DMS153 (cell line): Measurements from ENCODE around the gene GALR2.

Source experiments
- DNase-seq: peaks from one replicate; lab custom pipeline; 2025; lab: John Stamatoyannopoulos, UW

GALR2 gene

DNA sequence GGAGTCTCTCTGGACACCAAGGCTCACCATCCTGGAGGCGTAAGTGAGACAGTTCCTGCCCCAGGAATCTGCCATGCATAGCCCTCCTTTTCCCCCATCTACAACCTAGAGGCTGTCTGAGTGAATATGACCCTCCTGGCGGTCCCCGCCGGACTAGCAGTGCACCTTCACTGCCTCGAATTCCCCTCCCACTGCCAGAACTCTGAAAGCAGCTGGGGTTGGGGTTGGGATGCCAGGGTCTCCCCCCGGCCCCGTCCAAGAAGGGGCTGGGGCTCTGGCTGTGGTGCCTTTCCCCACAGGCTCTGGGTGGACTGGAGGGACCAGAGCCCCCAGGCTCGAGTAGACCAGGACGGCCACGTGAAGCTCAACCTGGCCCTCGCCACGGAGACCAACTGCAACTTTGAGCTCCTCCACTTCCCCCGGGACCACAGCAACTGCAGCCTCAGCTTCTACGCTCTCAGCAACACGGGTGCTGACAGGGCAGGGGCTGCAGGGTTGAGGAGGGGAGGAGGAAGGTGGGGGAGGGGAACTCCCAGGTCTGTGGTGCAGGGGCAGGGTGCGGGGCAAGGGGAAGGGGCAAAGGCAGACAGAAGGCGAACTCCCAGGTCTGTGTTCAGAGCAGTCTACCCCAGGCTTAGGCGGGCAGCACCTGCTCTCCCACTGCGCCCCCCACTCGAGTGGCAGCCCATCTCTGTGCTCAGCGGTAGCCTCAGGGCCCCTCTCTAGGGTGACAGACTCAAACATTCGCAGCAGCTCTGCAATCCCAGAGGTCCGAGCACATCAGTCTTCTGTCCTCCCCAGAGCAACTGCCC, 5.6 kb downstream of the GALR2 start:
- DNase-seq = no peak

DNA sequence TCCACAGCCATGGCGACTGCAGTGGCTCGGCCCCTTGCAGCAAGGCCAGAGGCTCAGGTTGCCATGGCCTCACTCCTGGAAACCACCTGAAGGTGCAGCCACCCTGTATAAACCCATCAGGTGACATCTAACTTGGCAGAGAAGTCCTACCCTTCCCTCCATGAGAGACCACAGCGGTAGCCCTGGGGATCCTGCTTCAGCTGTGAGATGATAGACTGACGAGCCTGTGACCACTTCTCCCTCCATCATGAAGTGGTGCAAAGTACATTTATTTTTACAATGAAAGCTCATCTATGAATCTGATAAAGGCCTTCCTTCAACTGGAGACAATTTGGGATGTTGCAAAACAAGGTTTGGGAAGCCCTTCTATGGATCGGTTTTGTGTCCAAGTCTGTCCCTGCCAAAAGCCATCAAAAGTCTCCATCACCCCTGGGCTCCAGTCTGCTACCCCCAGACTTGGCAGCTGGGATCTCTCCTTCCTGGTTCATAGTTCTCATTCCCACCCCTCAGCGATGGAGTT, 6.2 kb downstream of the GALR2 start:
- DNase-seq = no peak

DNA sequence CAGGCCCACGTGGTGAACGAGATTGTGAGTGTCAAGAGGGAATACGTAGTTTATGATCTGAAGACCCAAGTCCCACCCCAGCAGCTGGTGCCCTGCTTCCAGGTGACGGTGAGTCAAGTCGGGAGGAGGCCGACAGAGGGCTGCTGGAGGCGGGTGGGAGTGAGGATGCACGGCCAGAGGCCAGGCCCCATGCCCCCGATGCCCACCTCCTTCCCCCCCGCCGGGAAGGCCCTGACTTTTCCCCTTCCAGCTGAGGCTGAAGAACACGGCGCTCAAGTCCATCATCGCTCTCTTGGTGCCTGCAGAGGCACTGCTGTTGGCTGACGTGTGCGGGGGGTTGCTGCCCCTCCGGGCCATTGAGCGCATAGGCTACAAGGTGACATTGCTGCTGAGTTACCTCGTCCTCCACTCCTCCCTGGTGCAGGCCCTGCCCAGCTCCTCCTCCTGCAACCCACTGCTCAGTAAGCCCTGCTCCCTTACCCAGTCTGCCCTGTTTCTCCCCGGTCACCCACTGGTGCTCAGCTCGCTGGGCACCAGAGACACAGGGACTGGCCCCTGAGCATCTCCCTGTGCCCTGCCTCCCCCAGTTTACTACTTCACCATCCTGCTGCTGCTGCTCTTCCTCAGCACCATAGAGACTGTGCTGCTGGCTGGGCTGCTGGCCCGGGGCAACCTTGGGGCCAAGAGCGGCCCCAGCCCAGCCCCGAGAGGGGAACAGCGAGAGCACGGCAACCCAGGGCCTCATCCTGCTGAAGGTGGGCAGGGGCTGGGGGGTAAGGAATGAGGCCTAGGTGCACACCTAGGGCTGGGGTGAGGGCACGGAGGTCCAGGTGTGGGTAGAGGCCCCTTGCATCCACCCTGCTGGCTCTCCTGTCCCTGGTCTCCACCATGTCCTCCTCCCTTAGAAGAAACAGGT, 7.0 kb downstream of the GALR2 start:
- DNase-seq = no peak

DNA sequence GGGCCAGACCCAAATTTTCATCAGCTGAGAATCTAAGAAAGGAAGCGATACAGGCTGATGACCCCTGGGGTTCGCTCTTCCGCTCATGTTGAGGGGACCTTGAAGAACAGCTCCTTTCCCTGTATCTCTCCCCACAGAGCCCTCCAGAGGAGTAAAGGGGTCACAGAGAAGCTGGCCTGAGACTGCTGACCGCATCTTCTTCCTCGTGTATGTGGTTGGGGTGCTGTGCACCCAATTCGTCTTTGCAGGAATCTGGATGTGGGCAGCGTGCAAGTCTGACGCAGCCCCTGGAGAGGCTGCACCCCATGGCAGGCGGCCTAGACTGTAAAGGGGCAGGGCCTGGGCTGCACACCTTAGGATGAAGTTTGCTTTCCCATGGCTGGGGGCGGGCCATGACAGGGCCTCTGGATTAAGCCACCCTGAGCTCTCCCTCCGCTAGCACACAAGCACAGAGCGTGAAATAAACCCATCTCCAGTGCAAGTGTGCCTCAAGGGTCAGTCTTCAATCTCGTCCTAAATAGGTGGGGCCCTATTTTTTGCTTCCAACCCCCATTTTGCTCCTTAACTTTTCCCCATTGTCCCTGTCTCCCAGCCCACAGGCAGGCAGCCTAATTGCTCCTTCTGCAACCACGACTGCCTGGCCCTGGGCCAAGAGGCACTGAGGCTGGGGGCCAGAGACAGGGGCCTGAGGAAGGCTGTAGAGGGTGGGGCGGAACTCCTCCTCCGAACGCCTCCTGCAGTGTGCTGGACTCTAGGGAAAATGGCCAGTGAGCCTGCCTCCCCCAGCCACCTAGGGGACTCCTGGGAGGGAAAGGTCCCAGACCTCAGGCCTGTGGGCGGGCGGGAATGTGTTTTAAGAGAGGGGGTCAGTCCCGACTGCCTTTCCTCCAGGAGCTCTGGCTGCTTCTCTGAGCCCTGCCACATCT, 8.0 kb downstream of the GALR2 start:
- no peak for DNase-seq

DNA sequence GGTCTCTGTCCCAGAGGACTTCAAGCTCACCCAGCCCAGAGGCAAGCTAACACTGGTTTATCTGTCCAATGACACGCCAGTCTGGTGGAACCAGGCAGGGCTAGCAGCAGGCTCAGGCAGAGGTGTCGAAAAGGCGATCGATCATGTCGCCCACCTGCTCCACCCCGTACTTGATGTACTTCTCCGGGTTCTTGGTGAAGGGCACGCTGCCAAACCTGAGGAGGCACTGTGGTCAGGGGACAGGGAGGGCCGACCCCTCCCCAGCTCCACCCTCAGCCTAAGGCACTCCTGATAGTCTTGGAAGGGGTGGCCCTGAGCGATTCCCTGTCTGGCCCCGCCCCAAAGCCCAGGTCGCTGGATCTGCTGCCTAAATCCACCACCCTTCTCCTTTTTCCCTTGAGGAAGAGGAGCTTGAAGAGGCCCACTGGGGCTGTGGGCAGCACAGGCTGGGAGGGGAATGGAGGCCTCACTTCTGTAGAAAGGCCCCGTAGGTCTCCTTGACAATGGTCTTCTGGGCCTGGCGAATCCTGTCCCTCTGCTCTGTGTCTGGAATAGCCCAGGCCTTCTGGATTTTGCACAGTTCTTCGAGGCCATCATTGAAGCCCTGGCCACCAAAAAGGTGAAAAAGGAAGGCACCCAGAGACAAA, 9.1 kb downstream of the GALR2 start:
- DNase-seq = no peak

DNA sequence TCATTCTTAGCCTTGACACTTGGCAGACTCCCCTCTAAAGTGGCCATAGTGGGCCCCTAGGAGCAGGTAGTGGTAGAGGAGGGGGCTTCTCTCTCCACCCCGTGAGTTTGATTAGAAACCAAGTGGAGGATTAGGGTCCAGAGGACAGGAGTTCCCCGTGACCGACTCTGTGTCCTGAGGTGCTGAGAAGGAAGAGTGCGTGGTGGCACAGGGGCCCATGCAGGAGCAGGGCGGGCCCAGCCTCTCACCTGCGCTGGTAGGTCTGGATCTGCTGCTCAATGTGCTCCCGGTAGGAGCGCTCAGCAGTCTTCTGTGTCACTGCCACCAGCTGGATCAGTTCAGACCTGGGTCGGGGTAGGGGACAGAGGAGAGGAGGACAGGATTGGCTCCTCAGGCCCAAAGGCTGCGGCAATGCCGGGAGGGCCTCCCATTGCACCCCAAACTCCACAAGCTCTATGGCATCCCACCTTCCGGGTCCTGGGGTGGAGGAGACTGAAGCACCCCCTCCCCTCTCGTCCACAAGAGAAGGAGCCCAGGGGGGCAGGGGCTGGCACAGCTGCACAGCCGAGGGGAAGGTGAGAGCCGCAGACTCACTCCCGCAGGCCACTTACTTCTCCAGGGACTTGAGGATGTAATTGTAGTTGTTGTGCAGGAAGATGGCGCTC, 10.6 kb downstream of the GALR2 start:
- no peak for DNase-seq

DNA sequence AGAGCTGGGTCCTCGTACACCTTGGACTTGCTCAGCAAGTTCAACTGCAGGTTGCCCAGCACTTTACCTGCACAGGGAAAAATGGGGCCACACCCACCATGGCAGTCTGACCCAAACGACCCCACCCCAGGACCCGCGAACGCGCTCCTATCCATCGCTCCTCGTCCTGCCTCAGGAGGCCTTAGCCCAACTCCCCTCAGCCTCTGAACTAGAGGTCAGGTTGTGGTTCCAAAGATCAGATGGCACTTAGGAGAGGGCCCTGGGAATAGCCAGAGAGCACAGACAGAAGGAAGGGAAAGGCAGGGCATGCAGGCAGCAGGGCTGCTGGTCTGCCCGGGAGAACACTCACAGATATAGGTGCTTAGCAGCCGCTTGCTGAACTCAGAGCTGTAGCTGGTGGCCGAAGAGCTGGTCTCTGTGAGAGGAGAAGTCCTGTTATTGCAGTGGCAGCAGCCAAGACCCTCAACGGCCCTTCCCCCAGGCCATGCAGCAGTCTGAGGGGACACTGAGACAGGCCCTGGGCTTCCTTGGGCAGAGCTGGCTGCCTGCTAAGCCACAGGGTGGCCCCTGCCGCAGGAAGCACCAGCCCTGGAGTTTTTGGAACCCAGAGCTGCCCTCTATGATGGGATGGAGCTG, 11.3 kb downstream of the GALR2 start:
- no peak for DNase-seq

DNA sequence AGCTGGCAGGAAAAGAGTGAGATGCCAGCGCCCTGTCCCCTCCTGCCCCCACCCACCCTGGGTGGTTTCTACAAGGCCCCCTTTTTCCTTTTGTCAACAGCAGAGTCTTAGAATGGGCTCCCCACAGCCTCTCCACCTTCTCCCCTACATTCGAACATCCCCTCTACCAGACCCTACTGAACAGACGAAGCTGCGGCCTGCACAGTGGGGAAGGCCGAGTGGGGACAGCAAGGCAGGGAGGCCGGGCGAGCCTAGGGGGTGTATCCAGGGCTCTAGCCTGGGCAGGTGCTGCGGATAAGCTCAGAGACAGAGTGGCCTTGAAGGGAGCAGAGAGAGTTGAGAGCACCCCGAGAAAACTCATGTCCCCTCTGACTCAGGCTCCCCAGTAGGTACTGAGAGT, 11.8 kb downstream of the GALR2 start:
- no peak for DNase-seq

DNA sequence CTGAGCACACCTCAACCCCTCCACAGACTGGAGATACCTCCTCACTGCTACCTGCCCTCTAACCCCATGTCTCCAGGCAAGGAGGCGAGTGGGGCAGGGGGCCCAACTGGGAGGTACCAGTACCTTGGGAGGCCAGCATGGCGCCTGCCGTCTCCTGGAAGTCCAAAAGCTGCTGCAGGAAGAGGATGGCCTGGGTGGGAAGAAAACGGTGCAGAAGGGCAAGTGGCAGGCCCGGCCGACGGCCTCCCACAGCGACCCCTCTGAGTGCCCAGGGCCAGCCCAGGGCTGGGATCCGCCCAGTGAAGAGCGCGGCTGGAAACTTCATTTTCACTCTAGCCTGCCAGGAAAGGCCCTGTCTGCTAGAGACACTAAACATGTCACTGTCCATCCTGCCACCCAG, 12.9 kb downstream of the GALR2 start:
- DNase-seq = no peak

DNA sequence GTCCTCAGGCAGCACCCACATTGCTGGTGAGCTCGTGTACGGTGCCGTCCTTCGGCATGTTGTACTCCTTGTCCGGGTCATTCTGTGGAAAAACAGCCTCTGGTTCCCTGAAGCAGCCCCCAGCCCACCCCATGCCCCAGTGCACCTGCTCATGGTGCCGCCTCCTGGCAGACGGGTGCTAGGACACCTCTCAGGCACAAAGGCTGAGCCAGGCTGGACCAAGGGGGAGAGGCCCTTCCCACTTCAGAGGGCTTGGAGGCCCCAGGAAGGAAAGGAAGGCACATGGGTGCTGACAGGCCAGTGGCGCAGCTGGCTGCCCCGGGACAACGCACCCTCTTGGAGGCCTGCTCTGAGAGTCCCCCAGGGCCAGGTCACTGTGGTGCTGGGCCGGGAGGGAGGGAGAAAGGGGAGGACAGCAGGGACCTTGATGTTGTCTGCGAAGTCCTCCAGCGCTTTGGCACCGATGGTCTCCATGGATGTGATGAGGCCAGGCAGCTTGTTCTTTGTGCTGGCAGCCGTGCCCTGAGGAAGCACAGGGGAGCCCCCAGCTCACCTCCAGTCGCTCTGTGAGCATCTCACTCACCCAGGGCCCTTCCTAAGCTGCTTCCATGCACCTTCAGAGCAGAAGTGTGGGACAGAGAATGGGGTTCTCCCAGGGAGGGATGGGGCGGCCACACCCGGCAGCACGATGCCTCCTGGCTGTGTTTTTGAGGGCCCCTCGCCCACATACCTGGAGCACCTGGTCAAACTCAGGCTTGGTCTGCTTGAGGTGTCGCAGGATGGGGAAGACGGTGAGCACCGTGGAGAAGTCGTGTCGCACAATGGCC, 13.7 kb downstream of the GALR2 start:
- DNase-seq = no peak

DNA sequence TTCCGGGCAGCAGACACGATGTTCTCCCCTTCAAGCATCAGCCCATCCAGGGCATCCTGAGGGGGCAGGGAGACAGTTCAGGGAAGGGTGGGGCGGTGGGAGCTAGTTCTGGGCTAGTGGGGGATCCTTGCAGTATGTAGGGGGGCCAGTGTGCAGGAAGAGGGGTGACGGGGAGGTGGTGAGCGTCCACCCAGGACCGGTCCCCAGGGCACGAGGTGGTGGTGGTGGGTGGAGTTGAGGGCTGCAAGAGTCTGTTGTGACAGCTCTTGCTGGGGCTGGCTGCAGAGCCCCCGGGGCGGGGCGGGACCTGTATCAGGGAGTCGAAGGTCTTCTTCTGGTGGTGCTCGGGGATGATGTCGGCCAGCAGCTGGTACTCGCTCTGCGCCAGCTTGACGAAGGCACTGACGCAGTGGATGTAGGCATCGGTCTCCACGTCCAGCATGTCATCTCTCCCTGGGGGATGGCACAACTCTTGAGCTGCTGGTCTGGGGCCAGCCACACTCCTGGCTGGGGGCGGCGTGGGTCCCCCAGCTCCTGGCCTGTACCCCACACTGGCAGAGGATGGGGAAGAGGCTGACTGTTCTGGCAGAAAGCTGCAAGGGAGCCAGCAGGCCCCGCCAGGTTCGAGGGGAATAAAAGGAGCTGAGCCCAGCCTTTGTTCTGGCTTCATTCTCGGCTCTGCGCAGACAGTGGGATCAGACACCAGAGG, 14.4 kb downstream of the GALR2 start:
- DNase-seq = no peak

DNA sequence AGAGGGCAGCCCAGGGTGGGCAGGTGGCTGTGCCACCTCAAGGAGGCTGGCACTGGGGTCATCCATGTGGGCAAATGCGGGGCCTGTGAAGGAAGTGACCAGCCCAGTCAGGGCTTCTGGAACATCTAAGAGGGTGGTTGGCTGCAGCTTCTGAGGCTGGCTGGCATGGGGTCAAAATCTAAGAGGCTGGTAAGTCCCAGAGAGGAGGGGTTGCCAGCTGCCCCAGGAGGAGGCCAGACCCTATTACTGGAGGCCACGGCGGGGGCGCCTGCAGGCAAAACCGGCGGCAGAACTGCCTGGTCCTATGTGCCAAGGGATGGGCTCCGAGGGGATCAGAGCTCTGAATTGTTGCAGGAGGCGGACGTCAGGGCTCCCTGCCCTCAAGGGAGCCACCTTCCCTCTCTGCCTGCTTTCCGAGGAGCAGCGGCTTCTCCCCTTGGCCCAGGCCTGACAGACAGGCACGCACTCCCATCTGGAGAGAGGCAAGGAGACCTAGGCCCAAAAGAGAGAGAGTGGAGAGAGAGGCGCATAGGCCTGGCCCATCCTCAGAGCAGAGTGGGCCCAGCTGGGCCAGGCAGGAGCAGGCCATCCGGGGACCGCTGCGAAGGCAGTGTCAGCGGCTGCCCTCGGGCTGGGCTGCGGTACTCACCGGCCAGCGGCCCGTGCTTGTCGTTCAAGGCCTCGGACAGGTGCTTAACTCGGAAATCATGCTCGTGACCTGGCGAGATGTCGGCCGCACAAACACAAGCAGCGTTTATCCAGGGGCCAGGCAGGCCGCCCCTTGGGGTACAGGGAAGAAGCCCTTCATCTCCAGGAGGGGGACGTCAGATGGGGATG, 15.3 kb downstream of the GALR2 start:
- DNase-seq = no peak

DNA sequence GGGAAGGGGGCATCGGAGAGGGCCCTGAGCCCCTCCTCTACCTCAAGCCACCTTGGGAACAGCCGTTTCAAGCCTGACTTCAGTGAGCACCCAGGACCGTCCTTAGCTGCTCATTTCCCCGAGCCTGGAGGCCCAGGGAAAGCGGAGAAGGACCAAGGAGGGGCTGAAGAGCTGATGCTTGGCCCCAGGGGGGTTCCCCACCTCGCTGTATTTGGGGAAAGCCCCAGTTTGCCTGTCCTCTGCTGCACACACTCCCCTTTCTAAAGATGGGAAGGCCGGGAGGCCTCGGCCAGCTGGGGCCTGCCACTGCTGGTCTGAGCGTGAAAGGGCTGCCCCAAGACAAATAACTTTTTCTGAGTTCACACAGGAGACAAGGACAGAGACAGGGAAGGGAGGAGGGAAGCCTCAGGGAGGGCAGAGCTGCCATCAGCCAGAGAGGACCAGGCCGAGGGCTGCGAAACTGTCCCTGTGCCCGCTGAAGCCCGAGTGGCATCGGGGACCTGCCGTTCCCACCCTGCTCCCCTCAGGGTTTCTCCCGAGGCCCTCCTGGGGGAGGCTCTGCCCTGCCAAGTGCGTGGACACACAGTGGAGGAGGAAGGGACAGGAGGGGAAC, 16.0 kb downstream of the GALR2 start:
- DNase-seq = no peak

DNA sequence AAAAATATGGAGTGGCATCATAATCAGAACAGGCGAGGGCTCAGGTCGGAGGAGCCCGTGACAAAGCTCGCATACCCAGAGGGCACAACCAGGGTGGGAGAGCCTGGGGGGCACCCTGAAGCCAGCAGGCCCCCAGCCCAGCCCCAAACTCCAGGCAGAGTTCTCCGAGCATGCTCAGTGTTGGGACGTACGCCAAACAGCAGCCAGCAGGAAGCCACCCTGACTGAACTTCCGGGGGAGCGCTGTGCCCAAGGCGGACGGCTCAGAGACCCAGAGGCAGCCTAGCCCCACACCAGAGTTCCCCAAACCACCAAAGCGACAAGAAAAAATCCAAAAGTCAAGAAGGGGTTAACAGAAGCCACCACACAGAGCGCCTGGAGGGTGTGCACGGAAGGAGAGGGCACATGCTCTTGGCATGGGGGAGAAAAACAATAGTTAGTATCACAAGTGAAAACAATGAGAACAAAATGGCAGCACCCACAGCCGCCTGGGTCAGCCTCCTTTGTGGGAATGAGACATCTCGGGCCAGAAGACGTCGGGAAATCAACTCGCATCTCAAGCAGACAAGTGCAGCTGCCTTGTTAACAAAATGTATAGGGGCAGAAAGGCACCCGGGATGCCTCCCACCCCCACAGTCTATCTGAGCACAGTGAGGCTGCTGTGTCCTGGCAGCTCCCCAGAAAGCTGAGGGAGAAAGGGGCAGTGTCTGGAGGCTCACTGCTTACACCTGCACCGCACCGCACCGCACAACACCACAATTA, 17.1 kb downstream of the GALR2 start:
- no peak for DNase-seq

DNA sequence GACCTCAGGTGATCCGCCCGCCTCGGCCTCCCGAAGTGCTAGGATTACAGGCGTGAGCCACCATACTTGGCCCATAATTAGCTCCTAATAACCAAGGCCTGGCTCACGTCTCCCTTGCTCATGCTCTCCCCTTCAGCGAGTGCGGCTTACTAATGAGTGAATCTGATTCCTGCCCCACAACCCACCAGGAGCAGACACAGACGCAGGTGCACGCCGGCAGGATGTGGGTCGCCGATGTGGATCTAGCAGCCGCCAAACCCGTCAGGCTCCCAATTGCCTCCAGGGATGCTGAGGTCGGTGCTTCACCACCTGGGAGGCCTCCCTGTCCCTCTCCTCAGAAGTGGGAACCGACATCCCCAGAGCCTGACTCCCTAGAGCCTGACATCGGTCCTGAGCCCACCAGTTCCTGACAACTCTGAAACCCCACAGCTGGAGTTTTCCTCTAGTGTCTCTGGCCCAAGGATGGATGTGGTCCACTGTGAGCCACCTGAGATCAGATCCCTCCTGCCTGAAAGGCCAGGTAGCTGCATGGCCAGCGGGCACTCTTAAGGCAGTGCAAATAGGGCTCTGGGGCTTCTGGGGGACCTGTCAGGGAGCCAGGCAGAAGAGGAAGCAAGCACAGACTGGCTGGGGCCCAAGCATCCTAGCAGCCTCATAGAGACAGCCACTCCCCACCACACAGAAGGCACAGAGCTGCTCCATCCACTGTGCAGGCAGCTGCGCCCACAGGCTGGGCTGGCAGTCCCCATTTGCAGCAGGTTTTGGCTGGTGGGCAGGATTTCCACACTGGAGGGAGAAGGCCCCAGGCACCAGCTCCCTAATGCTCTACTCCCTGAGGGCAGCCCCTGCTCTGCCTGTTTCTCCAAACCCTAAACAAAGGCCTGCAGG, 18.2 kb downstream of the GALR2 start:
- DNase-seq = no peak

DNA sequence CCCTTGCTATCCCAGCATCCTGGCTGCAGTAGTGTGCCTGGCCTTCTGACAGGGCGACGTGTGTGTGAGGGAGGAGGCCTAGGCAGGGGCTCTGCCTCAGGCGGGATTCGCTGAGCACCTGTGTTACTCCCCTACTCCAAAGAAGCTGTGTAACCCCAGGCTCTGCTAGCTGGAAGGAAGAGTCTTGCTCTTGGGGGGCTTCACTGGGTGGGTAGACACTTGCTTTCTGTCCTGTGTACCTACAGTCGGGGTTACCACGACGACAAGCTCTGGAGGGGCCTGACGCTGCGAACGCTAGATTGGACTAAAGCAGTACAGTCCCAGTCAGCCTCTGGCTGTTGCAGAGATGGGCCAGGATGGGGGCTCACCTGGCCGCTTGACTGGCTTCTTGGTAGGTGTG, 19.5 kb downstream of the GALR2 start:
- DNase-seq = no peak
